ENCODE measurements around the gene NCL.
"Not testable (repeated sequence)": the region's sequence is repeated elsewhere in the genome, so short reads cannot be mapped to it uniquely, and the experiment has no call there.

The NCL gene

GRCh38 chr2:231461516-231461971 is 2.7 kb downstream of the NCL start:
- Histone ChIP-seq H3K4me3 (ENCODE audit: low read length, poor library complexity, severe bottlenecking) (peak overlapping the region; percentile 86), H3K9me3 (ENCODE audit: insufficient read depth, low read depth, low read length) (no peaks in the 10 kb centered on the region), H3K27me3 (ENCODE audit: insufficient read depth, low read length, poor library complexity, severe bottlenecking) (peaks cover 5% of the 10 kb centered on the region), H2AFZ (ENCODE audit: low read length) (no peak overlapping the region), H3K79me2 (ENCODE audit: insufficient read depth, low read length) (peaks cover 89% of the 10 kb centered on the region), H3K9ac (ENCODE audit: low read depth, low read length, poor library complexity, severe bottlenecking) (peak overlapping the region; percentile 96), H3K4me1 (ENCODE audit: insufficient read depth, low read length, poor library complexity, severe bottlenecking) (peaks cover 61% of the 10 kb centered on the region), H3K36me3 (ENCODE audit: insufficient read depth, low read length) (peaks cover 70% of the 10 kb centered on the region), H3F3A (ENCODE audit: low read depth) (0 out of 2 replicates have a peak, but pooled peaks cover 3% of the 10 kb centered on the region), H4K20me1 (ENCODE audit: insufficient read depth, low read length, poor library complexity, severe bottlenecking) (peaks cover 77% of the 10 kb centered on the region), H3K9me2 (replicated peaks; ENCODE audit: low read depth, low read length) (no peaks in the 10 kb centered on the region), H3K4me2 (ENCODE audit: low read depth, low read length, poor library complexity, severe bottlenecking) (peak overlapping the region; percentile 97)
- TF ChIP-seq, protein P1, sequence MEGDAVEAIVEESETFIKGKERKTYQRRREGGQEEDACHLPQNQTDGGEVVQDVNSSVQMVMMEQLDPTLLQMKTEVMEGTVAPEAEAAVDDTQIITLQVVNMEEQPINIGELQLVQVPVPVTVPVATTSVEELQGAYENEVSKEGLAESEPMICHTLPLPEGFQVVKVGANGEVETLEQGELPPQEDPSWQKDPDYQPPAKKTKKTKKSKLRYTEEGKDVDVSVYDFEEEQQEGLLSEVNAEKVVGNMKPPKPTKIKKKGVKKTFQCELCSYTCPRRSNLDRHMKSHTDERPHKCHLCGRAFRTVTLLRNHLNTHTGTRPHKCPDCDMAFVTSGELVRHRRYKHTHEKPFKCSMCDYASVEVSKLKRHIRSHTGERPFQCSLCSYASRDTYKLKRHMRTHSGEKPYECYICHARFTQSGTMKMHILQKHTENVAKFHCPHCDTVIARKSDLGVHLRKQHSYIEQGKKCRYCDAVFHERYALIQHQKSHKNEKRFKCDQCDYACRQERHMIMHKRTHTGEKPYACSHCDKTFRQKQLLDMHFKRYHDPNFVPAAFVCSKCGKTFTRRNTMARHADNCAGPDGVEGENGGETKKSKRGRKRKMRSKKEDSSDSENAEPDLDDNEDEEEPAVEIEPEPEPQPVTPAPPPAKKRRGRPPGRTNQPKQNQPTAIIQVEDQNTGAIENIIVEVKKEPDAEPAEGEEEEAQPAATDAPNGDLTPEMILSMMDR (conservative IDR thresholded peaks at IDR 0.05; ENCODE audit: low read length) = no peak
- no peak for TF ChIP-seq EZH2phosphoT487 (IDR thresholded peaks at IDR 0.05; ENCODE audit: borderline replicate concordance)

GRCh38 chr2:231460841-231461240 is 3.4 kb downstream of the NCL start:
- peaks cover 58% of the 10 kb centered on the region for H3K4me1 ChIP-seq (ENCODE audit: insufficient read depth, low read length, poor library complexity, severe bottlenecking)
- H3K79me2 ChIP-seq (ENCODE audit: insufficient read depth, low read length) = peaks cover 96% of the 10 kb centered on the region
- H2AFZ ChIP-seq (ENCODE audit: low read length); H3K9me3 ChIP-seq (ENCODE audit: insufficient read depth, low read depth, low read length); H3K9ac ChIP-seq (ENCODE audit: low read depth, low read length, poor library complexity, severe bottlenecking); H3F3A ChIP-seq (ENCODE audit: low read depth); H3K9me2 ChIP-seq (replicated peaks; ENCODE audit: low read depth, low read length); H3K27me3 ChIP-seq (ENCODE audit: insufficient read depth, low read length, poor library complexity, severe bottlenecking): not testable (repeated sequence)
- H3K4me2 ChIP-seq (ENCODE audit: low read depth, low read length, poor library complexity, severe bottlenecking) = peak overlapping the region; percentile 97
- peaks cover 77% of the 10 kb centered on the region for H3K36me3 ChIP-seq (ENCODE audit: insufficient read depth, low read length)
- H3K4me3 ChIP-seq (ENCODE audit: low read length, poor library complexity, severe bottlenecking) = peak overlapping the region; percentile 86
- H4K20me1 ChIP-seq (ENCODE audit: insufficient read depth, low read length, poor library complexity, severe bottlenecking) = peaks cover 84% of the 10 kb centered on the region

DNA sequence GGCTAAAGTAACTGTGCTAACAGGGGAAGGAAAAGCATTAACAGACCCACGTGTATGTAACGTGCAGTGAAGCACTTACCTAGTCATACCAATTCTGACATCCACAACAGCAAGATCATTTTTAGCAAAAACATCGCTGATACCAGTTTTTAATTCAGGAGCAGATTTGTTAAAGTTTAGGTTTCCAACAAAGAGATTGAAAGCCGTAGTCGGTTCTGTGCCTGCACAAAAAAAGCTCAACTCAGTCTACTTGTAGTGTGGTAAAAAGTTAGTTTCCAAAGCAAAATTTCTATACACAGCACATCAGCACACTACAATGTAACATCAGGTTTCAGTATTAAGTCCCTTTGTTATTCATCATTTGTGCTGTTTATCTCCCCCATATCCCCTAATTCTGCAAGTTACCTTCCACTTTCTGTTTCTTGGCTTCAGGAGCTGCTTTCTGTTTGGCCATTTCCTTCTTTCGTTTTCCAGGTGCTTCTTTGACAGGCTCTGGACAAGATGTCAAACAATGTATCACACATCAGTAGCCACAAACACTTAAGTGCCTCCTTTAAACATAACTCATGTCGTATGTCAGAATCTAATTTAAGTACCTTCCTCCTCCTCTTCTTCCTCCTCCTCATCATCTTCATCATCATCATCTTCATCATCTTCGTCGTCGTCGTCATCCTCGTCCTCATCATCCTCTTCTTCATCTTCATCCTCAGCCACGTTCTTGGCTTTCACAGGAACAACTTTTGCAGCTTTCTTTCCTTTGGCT is 4.0 kb downstream of the NCL start:
- Histone ChIP-seq H3K27me3 (ENCODE audit: insufficient read depth, low read length, poor library complexity, severe bottlenecking) (peaks cover 5% of the 10 kb centered on the region), H3K36me3 (ENCODE audit: insufficient read depth, low read length) (peaks cover 83% of the 10 kb centered on the region), H3K4me1 (ENCODE audit: insufficient read depth, low read length, poor library complexity, severe bottlenecking) (peaks cover 58% of the 10 kb centered on the region), H3K9ac (ENCODE audit: low read depth, low read length, poor library complexity, severe bottlenecking) (peak overlapping the region; percentile 11), H3K9me2 (replicated peaks; ENCODE audit: low read depth, low read length) (no peaks in the 10 kb centered on the region), H3K79me2 (ENCODE audit: insufficient read depth, low read length) (peaks cover 96% of the 10 kb centered on the region), H3K4me2 (ENCODE audit: low read depth, low read length, poor library complexity, severe bottlenecking) (peak overlapping the region; percentile 97), H2AFZ (ENCODE audit: low read length) (no peak overlapping the region), H4K20me1 (ENCODE audit: insufficient read depth, low read length, poor library complexity, severe bottlenecking) (peaks cover 90% of the 10 kb centered on the region), H3K4me3 (ENCODE audit: low read length, poor library complexity, severe bottlenecking) (peak overlapping the region; percentile 86), H3K9me3 (ENCODE audit: insufficient read depth, low read depth, low read length) (no peaks in the 10 kb centered on the region), H3F3A (ENCODE audit: low read depth) (peaks cover 11% of the 10 kb centered on the region)
- TF ChIP-seq, protein P1 (conservative IDR thresholded peaks at IDR 0.05; ENCODE audit: low read length) = no peak
- no peak for TF ChIP-seq EZH2phosphoT487 (IDR thresholded peaks at IDR 0.05; ENCODE audit: borderline replicate concordance)

All from Loucy (cell line).